Measurements from ENCODE around the gene PTPRR.

- TF ChIP-seq CTCF (IDR thresholded peaks at IDR 0.05; ENCODE audit: low read depth, low read length, missing input control) (no peak), ZBTB33 (IDR thresholded peaks at IDR 0.05) (no peak), RAD21 (IDR thresholded peaks at IDR 0.05) (no peak), ATF3 (IDR thresholded peaks at IDR 0.05) (no peak), REST (IDR thresholded peaks at IDR 0.05) (no peak), YY1 (IDR thresholded peaks at IDR 0.05) (no peak), GABPA (IDR thresholded peaks at IDR 0.05 in 1 of 2, conservative IDR thresholded peaks at IDR 0.05 in 1 of 2) (no peak), EGR1 (IDR thresholded peaks at IDR 0.05; ENCODE audit: low read depth in 2 of 2) (no peak), TAF1 (conservative IDR thresholded peaks at IDR 0.05) (no peak)
These were observed 83.5 kb downstream of the PTPRR start for GRCh38 chr12:70837026-70837425.

All from liver (tissue), 3 donors.